K562 (cell line): ENCODE results near the gene NABP1. TPM values are rescaled to one million over a fixed set of nuclear protein-coding genes. Genes with fewer than 3 reads are reported as not detected.

Experiments used
- ARID4B ChIP-seq: sonication (generic); formaldehyde crosslinking; IDR thresholded peaks from 2 replicates; pipeline ENCODE4 v1.8.0; 2022; ENCODE audit warnings: mild to moderate bottlenecking, missing genetic modification reagents
- CHD7 ChIP-seq: fragments of 200-600 bp; sonication (generic); IDR thresholded peaks from one replicate; pipeline ENCODE4 v1.6.1; 2012; ENCODE audit warnings: mild to moderate bottlenecking, low read depth, low read length, inconsistent platforms
- ETS2 ChIP-seq: IDR thresholded peaks from 2 replicates; pipeline ENCODE4 v1.6.1; 2016; ENCODE audit warnings: borderline replicate concordance, missing genetic modification characterization, mild to moderate bottlenecking, moderate library complexity, missing compliant biosample characterization; ENCODE audit not compliant: poor library complexity, severe bottlenecking
- UBTF ChIP-seq, 2 experiments: IDR thresholded peaks; 2 replicates each; pipeline ENCODE4 v1.6.1; 2012; ENCODE audit warnings: improper control_type of control experiment in 2 of 2, low read depth in 2 of 2, low read length in 2 of 2, borderline replicate concordance in 1 of 2
- ZNF224 ChIP-seq: sonication (generic); formaldehyde crosslinking; IDR thresholded peaks from 2 replicates; pipeline ENCODE4 v1.8.0; 2022; ENCODE audit warnings: mild to moderate bottlenecking, missing genetic modification reagents
- polyA plus RNA-seq, 8 experiments: library from polyadenylated mRNA; depleted of rRNA in 4 of 8; stranded (reverse) in 5 of 8; unstranded in 3 of 8; fragments of >200 nt; fragmentation: Nextera tagmentation in 2 of 8; fragmentation: Illumina TruSeq in 1 of 8; extraction: Ambion mirVana in 2 of 8; extraction: Trizol in 1 of 8; gene quantifications; 2 replicates each; pipeline versions ENCODE4 v1.2.1 to v1.2.3, GENCODE V29; 2011 to 2014; ENCODE audit warnings: inconsistent platforms in 1 of 8, missing spikeins in 1 of 8
- total RNA-seq, 7 experiments: library from RNA; depleted of rRNA in 6 of 7; stranded (reverse); fragments of >200 nt in 6 of 7; fragmentation: Illumina TruSeq in 2 of 7; extraction: Trizol in 2 of 7; gene quantifications; 2 replicates each; pipeline versions ENCODE4 v1.2.1 to v1.2.3, GENCODE V29; 2011 to 2021; ENCODE audit warnings: low replicate concordance in 1 of 7

Gene NABP1
- total and polyA plus RNA-seq, 9 of the 15 experiments (the other 6 are each of a cell fraction or from before 2014, with no cell fraction given), result 12.8 to 44.0 (median 20.2) TPM

- no peak for TF ChIP-seq CHD7
- TF ChIP-seq UBTF (IDR thresholded peaks at IDR 0.05; ENCODE audit: borderline replicate concordance in 1 of 2, low read depth in 2 of 2, low read length in 2 of 2), result peak in 1 of 2 experiments; percentile 39; a peak in 1 of 4 replicates
- peak; percentile 35; the same call in 1 of the 2 replicates for TF ChIP-seq ARID4B (CRISPR knock-in tag)
- TF ChIP-seq ETS2 (tag), result no peak
- no peak for TF ChIP-seq ZNF224 (CRISPR knock-in tag)
Measured at GRCh38 chr2:191678437-191679100, 633 bp downstream of the NABP1 start (continued).
